ENCODE measurements around the gene HNRNPAB.

The HNRNPAB gene

GRCh38 chr5:178215280-178216002 is 11.1 kb downstream of the HNRNPAB start:
- Histone ChIP-seq H3K4me3 (ENCODE audit: low read depth, low read length) (no peak overlapping the region), H3K9ac (ENCODE audit: low read depth, low read length) (no peak overlapping the region), H3K36me3 (ENCODE audit: control insufficient read depth, insufficient read depth, low read length) (peaks cover 45% of the 10 kb centered on the region)

GRCh38 chr5:178216088-178216534 is 11.8 kb downstream of the HNRNPAB start:
- Histone ChIP-seq H3K36me3 (ENCODE audit: control insufficient read depth, insufficient read depth, low read length) (peaks cover 41% of the 10 kb centered on the region), H3K27me3 (ENCODE audit: control insufficient read depth, insufficient read depth, low read length) (no peaks in the 10 kb centered on the region), H3K9ac (ENCODE audit: low read depth, low read length) (no peak overlapping the region), H3K4me3 (ENCODE audit: low read depth, low read length) (no peak overlapping the region), H3K9me3 (ENCODE audit: control insufficient read depth, insufficient read depth, low read length) (no peaks in the 10 kb centered on the region), H3K4me1 (ENCODE audit: control insufficient read depth, insufficient read depth, low read length) (peaks cover 4% of the 10 kb centered on the region)

More at GRCh38 chr5:178215280-178216002, 11.1 kb downstream of the HNRNPAB start:
- Histone ChIP-seq H3K9me3 (ENCODE audit: control insufficient read depth, insufficient read depth, low read length) (no peaks in the 10 kb centered on the region), H3K27me3 (ENCODE audit: control insufficient read depth, insufficient read depth, low read length) (no peaks in the 10 kb centered on the region), H3K4me1 (ENCODE audit: control insufficient read depth, insufficient read depth, low read length) (peaks cover 4% of the 10 kb centered on the region)

GRCh38 chr5:178216779-178217178 is 12.4 kb downstream of the HNRNPAB start:
- Histone ChIP-seq H3K9ac (ENCODE audit: low read depth, low read length) (no peak overlapping the region), H3K27me3 (ENCODE audit: control insufficient read depth, insufficient read depth, low read length) (no peaks in the 10 kb centered on the region), H3K4me3 (ENCODE audit: low read depth, low read length) (no peak overlapping the region), H3K9me3 (ENCODE audit: control insufficient read depth, insufficient read depth, low read length) (no peaks in the 10 kb centered on the region), H3K36me3 (ENCODE audit: control insufficient read depth, insufficient read depth, low read length) (peaks cover 34% of the 10 kb centered on the region), H3K4me1 (ENCODE audit: control insufficient read depth, insufficient read depth, low read length) (peaks cover 4% of the 10 kb centered on the region)

- H3K9ac ChIP-seq (ENCODE audit: low read depth, low read length): no peak overlapping the region
- H3K9me3 ChIP-seq (ENCODE audit: control insufficient read depth, insufficient read depth, low read length): no peaks in the 10 kb centered on the region
- no peak overlapping the region for H3K4me3 ChIP-seq (ENCODE audit: low read depth, low read length)
- no peaks in the 10 kb centered on the region for H3K27me3 ChIP-seq (ENCODE audit: control insufficient read depth, insufficient read depth, low read length)
- peaks cover 25% of the 10 kb centered on the region for H3K36me3 ChIP-seq (ENCODE audit: control insufficient read depth, insufficient read depth, low read length)
- peaks cover 8% of the 10 kb centered on the region for H3K4me1 ChIP-seq (ENCODE audit: control insufficient read depth, insufficient read depth, low read length)
Observed at GRCh38 chr5:178218237-178218776, 14.0 kb downstream of the HNRNPAB start.

- H3K9me3 ChIP-seq (ENCODE audit: control insufficient read depth, insufficient read depth, low read length): no peaks in the 10 kb centered on the region
- no peak overlapping the region for H3K9ac ChIP-seq (ENCODE audit: low read depth, low read length)
- peaks cover 24% of the 10 kb centered on the region for H3K36me3 ChIP-seq (ENCODE audit: control insufficient read depth, insufficient read depth, low read length)
- H3K27me3 ChIP-seq (ENCODE audit: control insufficient read depth, insufficient read depth, low read length): no peaks in the 10 kb centered on the region
- H3K4me3 ChIP-seq (ENCODE audit: low read depth, low read length): no peak overlapping the region
- H3K4me1 ChIP-seq (ENCODE audit: control insufficient read depth, insufficient read depth, low read length): peaks cover 12% of the 10 kb centered on the region
Observed at GRCh38 chr5:178218827-178219226, 14.5 kb downstream of the HNRNPAB start.

GRCh38 chr5:178221282-178221681 is 16.9 kb downstream of the HNRNPAB start:
- Histone ChIP-seq H3K4me3 (ENCODE audit: low read depth, low read length) (no peak overlapping the region), H3K36me3 (ENCODE audit: control insufficient read depth, insufficient read depth, low read length) (peaks cover 5% of the 10 kb centered on the region), H3K4me1 (ENCODE audit: control insufficient read depth, insufficient read depth, low read length) (peaks cover 15% of the 10 kb centered on the region), H3K27me3 (ENCODE audit: control insufficient read depth, insufficient read depth, low read length) (no peaks in the 10 kb centered on the region), H3K9me3 (ENCODE audit: control insufficient read depth, insufficient read depth, low read length) (no peaks in the 10 kb centered on the region), H3K9ac (ENCODE audit: low read depth, low read length) (no peak overlapping the region)

- H3K4me1 ChIP-seq (ENCODE audit: control insufficient read depth, insufficient read depth, low read length): peaks cover 14% of the 10 kb centered on the region
- H3K4me3 ChIP-seq (ENCODE audit: low read depth, low read length): no peak overlapping the region
- H3K9ac ChIP-seq (ENCODE audit: low read depth, low read length): no peak overlapping the region
- H3K9me3 ChIP-seq (ENCODE audit: control insufficient read depth, insufficient read depth, low read length): no peaks in the 10 kb centered on the region
- no peaks in the 10 kb centered on the region for H3K27me3 ChIP-seq (ENCODE audit: control insufficient read depth, insufficient read depth, low read length)
- no peaks in the 10 kb centered on the region for H3K36me3 ChIP-seq (ENCODE audit: control insufficient read depth, insufficient read depth, low read length)
Observed at GRCh38 chr5:178221853-178222252, 17.5 kb downstream of the HNRNPAB start.

GRCh38 chr5:178222292-178222691 is 18.0 kb downstream of the HNRNPAB start:
- Histone ChIP-seq H3K9ac (ENCODE audit: low read depth, low read length) (no peak overlapping the region), H3K27me3 (ENCODE audit: control insufficient read depth, insufficient read depth, low read length) (no peaks in the 10 kb centered on the region), H3K36me3 (ENCODE audit: control insufficient read depth, insufficient read depth, low read length) (no peaks in the 10 kb centered on the region), H3K9me3 (ENCODE audit: control insufficient read depth, insufficient read depth, low read length) (no peaks in the 10 kb centered on the region), H3K4me1 (ENCODE audit: control insufficient read depth, insufficient read depth, low read length) (peaks cover 14% of the 10 kb centered on the region), H3K4me3 (ENCODE audit: low read depth, low read length) (no peak overlapping the region)

- H3K9me3 ChIP-seq (ENCODE audit: control insufficient read depth, insufficient read depth, low read length): no peaks in the 10 kb centered on the region
- no peak overlapping the region for H3K4me3 ChIP-seq (ENCODE audit: low read depth, low read length)
- H3K36me3 ChIP-seq (ENCODE audit: control insufficient read depth, insufficient read depth, low read length): peaks cover 2% of the 10 kb centered on the region
- no peaks in the 10 kb centered on the region for H3K27me3 ChIP-seq (ENCODE audit: control insufficient read depth, insufficient read depth, low read length)
- peak overlapping the region; percentile 26 for H3K9ac ChIP-seq (ENCODE audit: low read depth, low read length)
- peaks cover 14% of the 10 kb centered on the region for H3K4me1 ChIP-seq (ENCODE audit: control insufficient read depth, insufficient read depth, low read length)
Observed at GRCh38 chr5:178223196-178223773, 19.0 kb downstream of the HNRNPAB start.

- Histone ChIP-seq H3K4me1 (ENCODE audit: control insufficient read depth, insufficient read depth, low read length) (peaks cover 14% of the 10 kb centered on the region), H3K9me3 (ENCODE audit: control insufficient read depth, insufficient read depth, low read length) (no peaks in the 10 kb centered on the region), H3K36me3 (ENCODE audit: control insufficient read depth, insufficient read depth, low read length) (peaks cover 7% of the 10 kb centered on the region), H3K9ac (ENCODE audit: low read depth, low read length) (no peak overlapping the region), H3K4me3 (ENCODE audit: low read depth, low read length) (peak overlapping the region; percentile 14), H3K27me3 (ENCODE audit: control insufficient read depth, insufficient read depth, low read length) (no peaks in the 10 kb centered on the region)
Observed at GRCh38 chr5:178223828-178224335, 19.5 kb downstream of the HNRNPAB start.

GRCh38 chr5:178224403-178224802 is 20.1 kb downstream of the HNRNPAB start:
- H3K36me3 ChIP-seq (ENCODE audit: control insufficient read depth, insufficient read depth, low read length): peaks cover 8% of the 10 kb centered on the region
- H3K4me1 ChIP-seq (ENCODE audit: control insufficient read depth, insufficient read depth, low read length): peaks cover 14% of the 10 kb centered on the region
- no peaks in the 10 kb centered on the region for H3K27me3 ChIP-seq (ENCODE audit: control insufficient read depth, insufficient read depth, low read length)
- no peaks in the 10 kb centered on the region for H3K9me3 ChIP-seq (ENCODE audit: control insufficient read depth, insufficient read depth, low read length)
- no peak overlapping the region for H3K4me3 ChIP-seq (ENCODE audit: low read depth, low read length)
- no peak overlapping the region for H3K9ac ChIP-seq (ENCODE audit: low read depth, low read length)

GRCh38 chr5:178225174-178225573 is 20.8 kb downstream of the HNRNPAB start:
- H3K4me1 ChIP-seq (ENCODE audit: control insufficient read depth, insufficient read depth, low read length): peaks cover 14% of the 10 kb centered on the region
- peaks cover 16% of the 10 kb centered on the region for H3K36me3 ChIP-seq (ENCODE audit: control insufficient read depth, insufficient read depth, low read length)
- no peaks in the 10 kb centered on the region for H3K9me3 ChIP-seq (ENCODE audit: control insufficient read depth, insufficient read depth, low read length)
- H3K9ac ChIP-seq (ENCODE audit: low read depth, low read length): no peak overlapping the region
- H3K4me3 ChIP-seq (ENCODE audit: low read depth, low read length): no peak overlapping the region
- no peaks in the 10 kb centered on the region for H3K27me3 ChIP-seq (ENCODE audit: control insufficient read depth, insufficient read depth, low read length)

Measured in iPS-15b (cell line).